Thyroid gland (tissue), 4 donors: ENCODE measurements around the gene TBX6. TPM values are rescaled to one million over a fixed set of nuclear protein-coding genes. Genes with fewer than 3 reads are reported as not detected.

Experiments used
- DNase-seq, 2 donors: peaks; one replicate each; pipeline ENCODE4 v3.0.0-alpha.2; 2019
- H3K27ac ChIP-seq, 3 donors: fragments of 200-600 bp; sonication (generic); 1 replicate in 2 of 3; 2 replicates in 1 of 3; pipeline ENCODE4 v1.5.1; 2016 to 2019; ENCODE audit warnings: mild to moderate bottlenecking in 1 of 3, moderate library complexity in 1 of 3
- H3K27me3 ChIP-seq: fragments of 200-600 bp; sonication (generic); one replicate; pipeline ENCODE4 v1.5.1; 2019
- H3K36me3 ChIP-seq, 2 donors: fragments of 200-600 bp; sonication (generic); one replicate each; pipeline ENCODE4 v1.5.1; 2016 to 2019
- H3K4me1 ChIP-seq, 2 donors: fragments of 200-600 bp; sonication (generic); one replicate each; pipeline ENCODE4 v1.5.1; 2017 to 2019
- H3K4me3 ChIP-seq, 3 donors: fragments of 200-600 bp; sonication (generic); replicated peaks in 1 of 3; 1 replicate in 2 of 3; 2 replicates in 1 of 3; pipeline ENCODE4 v1.5.1; 2016; ENCODE audit warnings: mild to moderate bottlenecking in 1 of 3
- H3K9me3 ChIP-seq: fragments of 200-600 bp; sonication (generic); one replicate; pipeline ENCODE4 v1.5.1; 2017
- CTCF ChIP-seq, 6 experiments: fragments of 200-600 bp in 3 of 6; fragments of 450-650 bp in 3 of 6; sonication (generic) in 3 of 6; IDR thresholded peaks; one replicate each; pipeline ENCODE4 v1.5.1; 2016 to 2019; ENCODE audit warnings: antibody characterized with exemption in 6 of 6, mild to moderate bottlenecking in 2 of 6, inconsistent platforms in 1 of 6, moderate library complexity in 1 of 6
- POLR2A ChIP-seq, 2 donors: fragments of 450-650 bp; IDR thresholded peaks; one replicate each; pipeline ENCODE4 v1.6.1; 2017; ENCODE audit warnings: antibody characterized with exemption in 2 of 2, mild to moderate bottlenecking in 2 of 2, moderate library complexity in 1 of 2
- WGBS, 2 donors: methylation state at CpG; one replicate each; pipeline ENCODE4 v1.1.5; 2017; 5-methylcytosine and 5-hydroxymethylcytosine counted together
- intact Hi-C: fragments of 100-400 bp; cut with DNase I; formaldehyde crosslinking; loops from one replicate; pipeline ENCODE4 v1.15.1; 2023
- total RNA-seq, 4 donors: library from RNA; depleted of rRNA; stranded (reverse); fragments of >200 nt; gene quantifications; one replicate each; pipeline ENCODE4 v1.2.3, GENCODE V29; 2016

Gene TBX6
- total RNA-seq, 4 donors from 2014 or later: 1.6 to 3.3 (median 2.4) TPM

GRCh38 chr16:30090610-30091331 lies 953 bp downstream of the TBX6 start:
- H3K4me1 ChIP-seq: peaks cover 35 to 41% of the 10 kb centered on the region in 2 donors
- peak overlapping the region; percentile 80 to 82 (median 80) for H3K27ac ChIP-seq
- H3K36me3 ChIP-seq: peaks cover 5 to 13% of the 10 kb centered on the region in 2 donors
- no peak for TF ChIP-seq POLR2A (IDR thresholded peaks at IDR 0.05)
- no peak for TF ChIP-seq CTCF (IDR thresholded peaks at IDR 0.05)
- peak overlapping the region in 1 of 3 donors; percentile 35 for H3K4me3 ChIP-seq
- no peaks in the 10 kb centered on the region for H3K27me3 ChIP-seq
- no peak for DNase-seq
- WGBS, 2 donors: 71 to 75% methylated on average over 19 to 21 of the region's 26 CpGs
- intact Hi-C loops: no loop called here
- H3K9me3 ChIP-seq: no peaks in the 10 kb centered on the region

DNA sequence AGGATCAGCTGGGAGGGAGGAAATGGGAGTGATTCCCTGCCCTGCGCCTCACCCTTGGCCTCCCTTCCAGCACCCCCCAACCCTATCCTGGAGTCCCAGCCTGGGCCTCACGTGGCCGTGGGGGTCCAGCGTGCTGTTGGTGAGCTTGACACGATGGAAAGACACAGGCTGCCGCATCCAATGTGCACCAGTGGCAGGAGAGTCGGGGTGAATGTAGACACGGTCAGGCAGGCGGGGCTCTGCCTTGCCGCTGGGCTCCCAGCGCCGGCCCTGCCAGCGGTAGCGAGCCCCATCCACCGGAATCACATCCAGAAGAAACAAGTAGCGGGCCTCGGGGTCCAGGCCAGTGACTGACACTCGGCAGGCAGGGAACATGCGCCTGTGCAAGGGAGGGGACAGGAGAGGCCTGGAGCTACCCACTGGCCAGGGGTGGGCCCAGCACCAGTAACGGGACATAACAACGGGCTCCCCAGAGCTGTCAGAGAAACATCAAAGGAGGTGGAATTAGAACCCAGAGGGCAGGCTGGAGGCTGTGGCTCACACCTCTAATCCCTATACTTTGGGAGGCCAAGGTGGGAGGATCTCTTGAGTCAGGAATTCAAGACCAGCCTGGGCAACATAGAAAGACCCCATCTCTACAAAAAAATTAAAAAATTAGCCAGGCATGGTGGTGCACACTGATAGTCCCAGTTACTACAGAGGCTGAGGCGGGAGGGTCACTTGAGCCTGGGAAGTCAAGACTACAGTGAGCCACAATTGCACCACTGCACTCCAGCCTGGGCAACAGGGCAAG lies 2.7 kb downstream of the TBX6 start:
- no peak for DNase-seq
- Histone ChIP-seq H3K9me3 (no peaks in the 10 kb centered on the region), H3K36me3 (peaks cover 18 to 23% of the 10 kb centered on the region in 2 donors), H3K4me1 (peaks cover 23 to 28% of the 10 kb centered on the region in 2 donors), H3K27ac (no peak overlapping the region), H3K27me3 (no peaks in the 10 kb centered on the region), H3K4me3 (no peak overlapping the region)
- TF ChIP-seq CTCF (IDR thresholded peaks at IDR 0.05) (no peak), POLR2A (IDR thresholded peaks at IDR 0.05) (no peak)
- intact Hi-C loops: loop anchor here (10.0 kb wide), 1 partner anchor 336 kb away; no protein-coding TSS in a partner anchor
- WGBS, 2 donors: 85 to 86% methylated on average over 10 to 16 of the region's 22 CpGs

- Histone ChIP-seq H3K4me3 (no peak overlapping the region), H3K27ac (no peak overlapping the region), H3K36me3 (peaks cover 22 to 26% of the 10 kb centered on the region in 2 donors), H3K27me3 (no peaks in the 10 kb centered on the region), H3K9me3 (no peaks in the 10 kb centered on the region), H3K4me1 (peaks cover 23 to 24% of the 10 kb centered on the region in 2 donors)
- 75 to 82% methylated on average over 9 to 10 of the region's 10 CpGs for WGBS, 2 donors
- no peak for DNase-seq
- no peak for TF ChIP-seq CTCF (IDR thresholded peaks at IDR 0.05)
- TF ChIP-seq POLR2A (IDR thresholded peaks at IDR 0.05): no peak
- intact Hi-C loops: loop anchor here (10.0 kb wide), 1 partner anchor 336 kb away; no protein-coding TSS in a partner anchor
These were observed 3.4 kb downstream of the TBX6 start for GRCh38 chr16:30088237-30088831.

DNA sequence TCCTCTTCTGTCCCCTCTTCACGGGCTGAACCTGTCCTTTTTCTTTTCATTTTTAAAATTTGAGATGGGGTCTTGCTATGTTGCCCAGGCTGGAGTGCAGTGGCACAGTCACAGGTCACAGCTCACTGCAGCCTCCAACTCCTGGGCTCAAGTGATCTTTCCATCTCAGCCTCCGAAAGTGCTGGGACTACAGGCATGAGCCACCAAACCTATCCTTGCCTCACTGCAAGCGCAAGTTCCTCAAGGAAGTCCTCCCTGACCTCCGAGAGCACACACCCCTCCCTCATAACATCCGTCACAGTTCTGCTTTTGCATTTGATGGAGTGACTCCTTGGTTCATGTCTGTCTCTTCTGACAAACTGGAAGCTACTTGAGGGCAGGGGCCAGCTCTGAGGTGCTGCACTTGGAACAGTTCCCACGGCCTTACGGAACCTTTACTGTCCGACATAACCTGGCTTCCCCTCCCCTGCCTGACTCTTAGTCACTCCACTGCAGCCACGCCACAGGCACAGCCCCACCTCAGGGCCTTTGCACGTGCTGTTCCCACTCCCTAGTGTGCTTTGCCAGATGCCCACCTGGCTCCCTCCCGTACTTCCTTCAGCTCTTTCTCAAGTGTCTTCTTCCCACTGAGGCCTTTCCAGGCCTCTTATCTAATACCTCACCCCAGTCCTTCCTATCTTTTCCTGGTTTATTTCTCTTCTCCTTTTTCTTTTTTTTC lies 4.4 kb downstream of the TBX6 start:
- intact Hi-C loops: loop anchor here (10.0 kb wide), 1 partner anchor 337 kb away; no protein-coding TSS in a partner anchor
- Histone ChIP-seq H3K27ac (no peak overlapping the region), H3K36me3 (peaks cover 32 to 36% of the 10 kb centered on the region in 2 donors), H3K4me1 (peaks cover 13 to 14% of the 10 kb centered on the region in 2 donors), H3K9me3 (no peaks in the 10 kb centered on the region), H3K4me3 (no peak overlapping the region), H3K27me3 (no peaks in the 10 kb centered on the region)
- TF ChIP-seq CTCF (IDR thresholded peaks at IDR 0.05) (no peak), POLR2A (IDR thresholded peaks at IDR 0.05) (no peak)
- WGBS, 2 donors: 90 to 95% methylated on average over 11 of the region's 11 CpGs
- no peak for DNase-seq
